Loucy (cell line): ENCODE measurements around the gene ATP8A1.
"Not testable (repeated sequence)": the region's sequence is repeated elsewhere in the genome, so short reads cannot be mapped to it uniquely, and the experiment has no call there.

Source experiments
- EZH2phosphoT487 ChIP-seq: fragments of 200-600 bp; IDR thresholded peaks from 2 replicates; pipeline ENCODE4 v1.6.1; 2018; ENCODE audit warnings: antibody characterized with exemption, mild to moderate bottlenecking, moderate library complexity, borderline replicate concordance
- TF ChIP-seq, protein P1 (sequence below): fragments of 200-600 bp; sonication (generic); conservative IDR thresholded peaks from 2 replicates; pipeline ENCODE4 v1.5.1; 2014; ENCODE audit warnings: mild to moderate bottlenecking, antibody characterized with exemption, low read length

DNA sequence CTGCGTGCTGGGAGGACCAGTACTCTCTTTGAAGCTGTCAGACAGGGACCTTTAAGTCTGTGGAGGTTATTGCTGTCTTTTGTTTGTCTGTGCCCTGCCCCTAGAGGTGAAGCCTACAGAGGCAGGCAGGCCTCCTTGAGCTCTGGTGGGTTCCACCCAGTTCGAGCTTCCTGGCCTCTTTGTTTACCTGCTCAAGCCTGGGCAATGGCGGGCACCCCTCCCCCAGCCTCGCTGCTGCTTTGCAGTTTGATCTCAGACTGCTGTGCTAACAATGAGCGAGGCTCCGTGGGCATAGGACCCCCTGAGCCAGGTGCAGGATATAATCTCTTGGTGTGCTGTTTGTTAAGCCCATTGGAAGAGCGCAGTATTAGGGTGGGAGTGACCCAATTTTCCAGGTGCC, 44.9 kb upstream of the ATP8A1 start:
- TF ChIP-seq, protein P1, sequence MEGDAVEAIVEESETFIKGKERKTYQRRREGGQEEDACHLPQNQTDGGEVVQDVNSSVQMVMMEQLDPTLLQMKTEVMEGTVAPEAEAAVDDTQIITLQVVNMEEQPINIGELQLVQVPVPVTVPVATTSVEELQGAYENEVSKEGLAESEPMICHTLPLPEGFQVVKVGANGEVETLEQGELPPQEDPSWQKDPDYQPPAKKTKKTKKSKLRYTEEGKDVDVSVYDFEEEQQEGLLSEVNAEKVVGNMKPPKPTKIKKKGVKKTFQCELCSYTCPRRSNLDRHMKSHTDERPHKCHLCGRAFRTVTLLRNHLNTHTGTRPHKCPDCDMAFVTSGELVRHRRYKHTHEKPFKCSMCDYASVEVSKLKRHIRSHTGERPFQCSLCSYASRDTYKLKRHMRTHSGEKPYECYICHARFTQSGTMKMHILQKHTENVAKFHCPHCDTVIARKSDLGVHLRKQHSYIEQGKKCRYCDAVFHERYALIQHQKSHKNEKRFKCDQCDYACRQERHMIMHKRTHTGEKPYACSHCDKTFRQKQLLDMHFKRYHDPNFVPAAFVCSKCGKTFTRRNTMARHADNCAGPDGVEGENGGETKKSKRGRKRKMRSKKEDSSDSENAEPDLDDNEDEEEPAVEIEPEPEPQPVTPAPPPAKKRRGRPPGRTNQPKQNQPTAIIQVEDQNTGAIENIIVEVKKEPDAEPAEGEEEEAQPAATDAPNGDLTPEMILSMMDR: not testable (repeated sequence)
- not testable (repeated sequence) for TF ChIP-seq EZH2phosphoT487
